Astrocyte of the hippocampus (primary cell): ENCODE data around the gene PCDHGA5.
"Not testable (repeated sequence)": the region's sequence is repeated elsewhere in the genome, so short reads cannot be mapped to it uniquely, and the experiment has no call there.

Experiments used
- DNase-seq: peaks from one replicate; pipeline ENCODE4 v3.0.0; 2011; ENCODE audit warnings: low read depth, low spot score

PCDHGA5 gene

GRCh38 chr5:141414548-141415274 lies 50.7 kb downstream of the PCDHGA5 start:
- not testable (repeated sequence) for DNase-seq

- not testable (repeated sequence) for DNase-seq
These were observed 51.3 kb downstream of the PCDHGA5 start for GRCh38 chr5:141415275-141415618.
